IPS DF 4.7 (cell line): ENCODE data around the gene MFSD1.

Experiments
- DNase-seq: peaks from one replicate; pipeline ENCODE4 v3.0.0-alpha.2; 2013; ENCODE audit warnings: low spot score; ENCODE audit errors: extremely low read depth

Gene MFSD1, protein sequence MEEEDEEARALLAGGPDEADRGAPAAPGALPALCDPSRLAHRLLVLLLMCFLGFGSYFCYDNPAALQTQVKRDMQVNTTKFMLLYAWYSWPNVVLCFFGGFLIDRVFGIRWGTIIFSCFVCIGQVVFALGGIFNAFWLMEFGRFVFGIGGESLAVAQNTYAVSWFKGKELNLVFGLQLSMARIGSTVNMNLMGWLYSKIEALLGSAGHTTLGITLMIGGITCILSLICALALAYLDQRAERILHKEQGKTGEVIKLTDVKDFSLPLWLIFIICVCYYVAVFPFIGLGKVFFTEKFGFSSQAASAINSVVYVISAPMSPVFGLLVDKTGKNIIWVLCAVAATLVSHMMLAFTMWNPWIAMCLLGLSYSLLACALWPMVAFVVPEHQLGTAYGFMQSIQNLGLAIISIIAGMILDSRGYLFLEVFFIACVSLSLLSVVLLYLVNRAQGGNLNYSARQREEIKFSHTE

DNA sequence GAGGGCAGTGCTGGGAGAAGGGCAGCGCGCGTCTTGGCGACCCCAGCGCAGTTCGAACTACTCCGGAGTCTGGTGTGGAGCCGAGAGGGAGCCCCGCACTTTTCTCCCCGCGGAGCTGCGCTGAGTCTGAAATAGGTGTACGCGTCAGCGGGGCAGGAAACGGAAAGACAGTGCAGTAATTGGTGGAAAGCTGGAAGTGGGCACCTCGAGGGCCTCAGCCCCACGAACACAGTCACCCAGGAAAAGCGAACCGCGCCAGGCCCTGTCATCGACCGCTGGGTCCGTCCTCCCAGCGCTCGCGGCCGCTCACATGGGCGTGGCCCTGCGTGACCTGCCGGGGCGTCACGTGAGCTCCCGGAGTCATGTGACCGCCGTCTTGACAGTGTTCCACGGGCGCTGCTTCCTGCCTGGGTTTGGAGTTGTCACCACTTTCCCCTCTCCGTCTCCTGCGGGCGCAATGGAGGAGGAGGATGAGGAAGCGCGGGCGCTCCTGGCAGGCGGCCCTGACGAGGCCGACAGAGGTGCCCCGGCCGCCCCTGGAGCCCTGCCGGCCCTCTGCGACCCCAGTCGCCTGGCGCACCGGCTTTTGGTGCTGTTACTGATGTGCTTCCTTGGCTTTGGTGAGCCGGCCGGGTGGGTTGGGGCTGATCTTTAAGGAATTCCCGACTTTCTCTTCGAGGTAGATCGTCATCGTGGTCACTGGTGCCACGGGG, at the start of gene MFSD1:
MFSD1 (plus strand) TSS at position 359 of the 713 bp plus-strand sequence; CDS start at position 458, 99 bp downstream.
- DNase-seq = peak; percentile 36

GRCh38 chr3:158753854-158754253, 48.0 kb upstream of the MFSD1 start:
- no peak for DNase-seq

DNA sequence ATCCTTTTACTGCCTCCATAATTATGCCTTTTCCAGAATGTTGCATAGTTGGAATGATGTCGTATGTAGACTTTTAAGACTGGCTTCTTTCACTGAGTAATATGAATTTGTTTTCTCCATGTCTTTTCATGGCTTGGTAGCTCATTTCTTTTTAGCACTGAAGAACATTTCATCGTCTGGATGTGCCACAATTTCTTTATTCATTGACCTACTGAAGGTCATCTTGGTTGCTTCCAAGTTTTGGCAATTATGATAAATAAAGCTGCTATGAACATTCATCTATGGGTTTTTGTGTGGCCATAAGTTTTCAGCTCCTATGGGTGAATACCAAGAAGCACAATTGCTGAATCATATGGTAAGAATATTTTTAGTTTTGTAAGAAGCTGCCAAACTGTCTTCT, 46.4 kb upstream of the MFSD1 start:
- DNase-seq = no peak

- DNase-seq = no peak
Observed at GRCh38 chr3:158761350-158761749, 40.5 kb upstream of the MFSD1 start.

GRCh38 chr3:158762701-158763100, 39.2 kb upstream of the MFSD1 start:
- no peak for DNase-seq

DNA sequence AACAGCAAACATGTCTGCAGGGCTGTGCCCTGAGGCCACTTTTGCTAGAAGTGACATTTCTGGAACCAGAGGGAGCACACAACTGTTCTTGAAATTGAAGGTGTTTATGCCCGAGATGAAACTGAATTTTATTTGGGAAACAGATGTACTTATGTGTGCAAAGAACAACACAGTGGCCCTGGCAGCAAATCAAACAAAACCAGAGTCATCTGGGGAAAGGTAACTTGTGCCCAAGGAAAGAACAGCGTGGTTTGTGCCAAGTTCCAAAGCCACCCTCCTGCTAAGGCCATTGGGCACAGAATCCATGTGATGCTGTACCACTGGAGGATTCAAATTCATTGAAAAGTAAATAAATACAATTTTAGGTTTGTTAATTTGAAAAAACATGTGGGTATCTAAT, 38.4 kb upstream of the MFSD1 start:
- no peak for DNase-seq

DNA sequence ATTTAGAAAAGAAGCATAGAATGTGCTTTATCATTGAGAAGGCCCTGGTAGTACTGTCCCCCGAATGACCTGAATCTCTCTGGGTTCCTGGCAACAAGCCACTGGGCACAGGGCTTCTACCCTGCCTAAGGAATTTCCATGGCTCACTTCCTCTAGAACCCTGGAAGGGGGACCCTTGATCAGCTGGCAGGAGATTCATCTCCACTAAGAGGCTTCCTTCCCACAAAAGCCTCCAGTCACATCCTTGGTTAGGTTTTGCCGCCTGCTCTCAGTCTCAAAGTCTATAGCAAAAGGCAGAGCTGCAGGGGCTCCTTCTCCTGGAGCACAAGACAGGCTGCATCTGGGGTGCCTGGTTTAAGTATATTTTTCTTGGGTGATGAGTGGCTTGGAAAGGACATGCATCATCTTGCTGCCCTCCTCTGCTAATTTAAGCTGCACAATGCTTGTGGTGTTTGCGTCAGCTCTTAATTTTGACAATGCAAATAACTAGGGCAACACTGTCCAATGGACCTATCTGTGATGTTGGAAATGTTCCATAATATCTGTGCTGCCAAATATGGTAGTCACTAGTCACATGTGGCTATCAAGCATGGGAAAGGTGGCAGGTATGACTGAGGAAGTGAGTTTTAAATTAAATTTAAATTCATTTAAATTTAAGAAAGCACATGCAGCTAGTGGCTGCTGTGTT, 36.2 kb upstream of the MFSD1 start:
- DNase-seq = no peak

DNA sequence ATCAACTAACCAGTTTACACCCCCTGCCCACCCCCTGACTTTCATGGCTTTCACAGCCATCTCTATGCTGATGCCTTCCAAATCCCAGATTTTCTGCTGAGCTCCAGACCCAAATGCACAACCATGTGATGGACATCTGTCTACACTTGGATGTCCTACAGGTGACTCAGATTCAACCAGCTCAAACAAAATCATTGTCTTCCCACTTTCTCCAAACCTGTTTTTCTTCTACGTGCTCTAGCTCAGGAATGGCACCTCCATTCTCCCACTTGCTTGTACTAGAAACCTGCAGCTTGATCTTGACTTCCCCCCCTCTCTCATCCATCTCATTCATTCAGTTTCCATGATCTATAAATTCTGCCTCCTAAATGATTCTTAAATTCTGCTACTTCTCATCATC, 35.5 kb upstream of the MFSD1 start:
- no peak for DNase-seq

- DNase-seq = peak; percentile 9
Observed at GRCh38 chr3:158768361-158768787, 33.5 kb upstream of the MFSD1 start.

GRCh38 chr3:158768881-158769543, 32.8 kb upstream of the MFSD1 start:
- no peak for DNase-seq

GRCh38 chr3:158769549-158769948, 32.3 kb upstream of the MFSD1 start:
- DNase-seq = no peak

- no peak for DNase-seq
Observed at GRCh38 chr3:158769952-158770740, 31.7 kb upstream of the MFSD1 start.

DNA sequence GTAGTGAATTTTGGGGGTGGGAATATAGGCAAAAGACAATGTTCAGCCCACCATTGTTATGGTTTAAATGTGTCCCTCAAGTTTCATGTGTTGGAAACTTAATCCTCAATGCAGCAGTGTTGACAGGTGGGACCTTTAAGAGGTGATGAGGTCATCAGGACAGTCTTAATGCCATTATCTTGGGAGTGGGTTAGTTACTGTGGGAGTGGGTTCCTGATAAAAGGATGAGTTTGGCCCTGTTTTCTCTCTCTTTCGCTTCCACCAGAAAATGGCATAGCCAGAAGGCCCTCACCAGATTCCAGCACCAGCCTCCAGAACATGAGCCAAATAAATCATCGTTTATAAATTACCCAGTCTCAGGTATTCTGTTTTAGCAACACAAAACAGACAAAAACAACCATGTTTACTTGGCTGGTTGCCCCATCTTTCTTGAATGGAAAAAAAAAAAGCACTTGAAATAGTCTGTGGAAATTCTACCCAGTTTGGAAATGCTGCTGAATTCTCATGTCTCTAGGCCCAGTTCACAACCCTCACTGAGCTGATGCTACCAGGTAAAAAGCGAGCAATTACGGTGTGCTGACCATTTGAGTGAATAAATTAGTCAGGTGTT, 31.0 kb upstream of the MFSD1 start:
- no peak for DNase-seq

- no peak for DNase-seq
Observed at GRCh38 chr3:158771577-158771976, 30.3 kb upstream of the MFSD1 start.

GRCh38 chr3:158771982-158772381, 29.9 kb upstream of the MFSD1 start:
- DNase-seq = no peak

DNA sequence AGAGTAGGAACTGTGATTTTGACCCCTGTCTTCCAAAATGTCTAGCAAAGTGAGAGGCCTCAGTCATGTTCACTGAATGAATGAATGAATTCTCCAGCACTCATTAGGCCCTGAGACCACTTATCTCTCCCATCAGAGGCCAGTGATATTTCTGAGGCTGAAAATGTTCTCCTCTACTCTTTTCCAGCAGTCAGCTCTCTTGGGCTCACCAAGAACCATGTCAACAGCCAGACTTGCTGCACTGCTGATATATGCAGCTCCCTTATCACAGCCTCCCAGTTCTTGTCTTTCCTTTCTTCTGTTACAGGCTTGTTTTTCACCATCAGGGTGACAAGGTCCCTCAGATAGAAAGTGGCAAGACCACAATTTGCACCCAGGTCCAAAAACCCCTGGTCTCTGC, 28.7 kb upstream of the MFSD1 start:
- no peak for DNase-seq

DNA sequence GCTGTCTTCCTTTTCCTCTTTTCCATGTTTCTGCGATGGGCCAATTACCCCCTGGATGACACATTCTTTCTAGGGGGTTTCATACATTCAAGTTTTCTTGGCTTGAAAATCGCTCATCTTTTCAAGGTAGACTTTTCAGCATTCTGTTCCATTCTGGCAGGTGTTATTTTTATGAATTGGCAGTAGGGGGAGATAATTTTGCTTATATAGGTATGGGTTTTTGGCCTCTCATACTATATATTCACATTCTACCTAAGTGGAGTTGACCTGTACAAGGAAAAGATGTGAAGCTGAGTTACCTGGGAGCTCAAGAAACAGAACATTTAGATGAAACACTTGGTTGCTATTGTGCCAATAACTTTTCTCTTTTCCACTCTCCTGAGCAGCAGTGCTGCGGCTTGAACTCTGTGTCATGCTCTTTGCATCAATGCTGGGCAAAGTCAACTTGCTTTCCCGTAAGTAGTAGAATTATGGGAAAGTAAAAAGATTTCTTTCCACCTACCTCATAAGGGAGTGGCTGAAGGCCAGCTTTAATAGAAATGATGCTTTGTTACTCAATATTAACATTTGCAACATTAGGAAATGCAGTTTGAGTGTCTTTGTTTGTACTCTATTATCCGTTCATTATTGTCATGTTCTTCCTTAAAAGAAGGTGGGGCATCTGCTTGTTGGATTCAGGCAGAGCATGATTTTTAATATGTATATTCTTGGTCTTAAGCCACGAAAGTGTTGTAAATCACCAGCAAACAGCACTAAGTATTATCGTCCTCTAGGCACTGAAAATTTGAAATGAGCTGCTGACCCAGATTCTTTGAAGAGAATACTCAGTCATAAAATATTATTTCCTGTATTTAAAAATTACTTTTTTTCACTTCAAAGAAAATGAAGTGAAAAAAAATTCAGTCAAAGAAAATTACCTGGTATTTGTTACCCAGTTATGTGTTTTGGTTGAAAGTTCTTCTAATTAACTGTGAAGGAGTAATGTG, 27.7 kb upstream of the MFSD1 start:
- DNase-seq = no peak

- DNase-seq = no peak
Observed at GRCh38 chr3:158774965-158775364, 26.9 kb upstream of the MFSD1 start.
